CD14-positive monocyte (primary cell): ENCODE data around the gene ANKRD52. TPM values are rescaled to one million over a fixed set of nuclear protein-coding genes. Genes with fewer than 3 reads are reported as not detected.

Experiments used
- DNase-seq, 3 donors: peaks; one replicate each; pipeline ENCODE4 v3.0.0-alpha.2; 2011 to 2022
- H2AFZ ChIP-seq: 2 replicates; pipeline ENCODE4 v1.6.0; 2012; ENCODE audit warnings: mild to moderate bottlenecking, low read depth, low read length, inconsistent platforms; ENCODE audit not compliant: insufficient read depth, poor library complexity, severe bottlenecking
- H3K27ac ChIP-seq, 2 donors: 1 replicate in 1 of 2; 2 replicates in 1 of 2; pipeline ENCODE4 v1.5.1; 2012 to 2013; ENCODE audit warnings: low read length in 2 of 2, control low read depth in 1 of 2, inconsistent platforms in 1 of 2, low read depth in 1 of 2, mild to moderate bottlenecking in 1 of 2
- H3K27me3 ChIP-seq, 2 donors: one replicate each; pipeline versions ENCODE4 v1.6.0 to v1.6.1; 2011 to 2013; ENCODE audit warnings: low read length in 2 of 2; ENCODE audit not compliant: control insufficient read depth in 2 of 2, insufficient read depth in 2 of 2
- H3K36me3 ChIP-seq, 2 donors: replicated peaks in 1 of 2; 1 replicate in 1 of 2; 2 replicates in 1 of 2; pipeline versions ENCODE4 v1.5.1 to v1.6.1; 2012 to 2013; ENCODE audit warnings: low read length in 2 of 2, control low read depth in 1 of 2, inconsistent platforms in 1 of 2, mild to moderate bottlenecking in 1 of 2; ENCODE audit not compliant: insufficient read depth in 2 of 2, control insufficient read depth in 1 of 2
- H3K4me1 ChIP-seq, 2 donors: 1 replicate in 1 of 2; 2 replicates in 1 of 2; pipeline versions ENCODE4 v1.5.1 to v1.6.1; 2012 to 2013; ENCODE audit warnings: low read length in 2 of 2, control low read depth in 1 of 2, inconsistent platforms in 1 of 2, mild to moderate bottlenecking in 1 of 2, moderate library complexity in 1 of 2; ENCODE audit not compliant: insufficient read depth in 2 of 2, control insufficient read depth in 1 of 2
- H3K4me2 ChIP-seq: replicated peaks from 2 replicates; pipeline ENCODE3; 2012; ENCODE audit warnings: low read length, moderate library complexity, mild to moderate bottlenecking; ENCODE audit not compliant: poor library complexity, severe bottlenecking; ENCODE audit errors: extremely low read depth
- H3K4me3 ChIP-seq, 3 experiments: fragments of 200-600 bp in 1 of 3; sonication (generic) in 1 of 3; replicated peaks in 1 of 3; 1 replicate in 2 of 3; 2 replicates in 1 of 3; pipeline ENCODE4 v1.5.1; 2011 to 2013; ENCODE audit warnings: low read length in 3 of 3, mild to moderate bottlenecking in 3 of 3, control low read depth in 2 of 3, low read depth in 2 of 3, inconsistent platforms in 1 of 3, moderate library complexity in 1 of 3
- H3K79me2 ChIP-seq: 2 replicates; pipeline ENCODE4 v1.6.0; 2012; ENCODE audit warnings: mild to moderate bottlenecking, control low read depth, inconsistent platforms, low read length, moderate library complexity; ENCODE audit not compliant: insufficient read depth
- H3K9ac ChIP-seq: 2 replicates; pipeline ENCODE4 v1.6.0; 2017; ENCODE audit warnings: low read length, mild to moderate bottlenecking; ENCODE audit not compliant: insufficient read depth, poor library complexity, severe bottlenecking
- H3K9me3 ChIP-seq, 2 donors: replicated peaks in 1 of 2; 1 replicate in 1 of 2; 2 replicates in 1 of 2; pipeline versions ENCODE4 v1.5.1 to v1.6.1; 2012 to 2013; ENCODE audit warnings: low read length in 2 of 2, control low read depth in 1 of 2; ENCODE audit not compliant: control insufficient read depth in 1 of 2, insufficient read depth in 1 of 2
- H4K20me1 ChIP-seq: 2 replicates; pipeline ENCODE4 v1.6.0; 2012; ENCODE audit warnings: mild to moderate bottlenecking, low read length, control low read depth, moderate library complexity; ENCODE audit not compliant: insufficient read depth
- H3K27ac Mint-ChIP-seq, 7 donors: one replicate each; pipeline ENCODE4 v1.8.0; 2020; ENCODE audit warnings: mild to moderate bottlenecking in 7 of 7, mixed read lengths in 7 of 7, moderate library complexity in 6 of 7, inconsistent platforms in 2 of 7
- H3K27me3 Mint-ChIP-seq, 3 donors: one replicate each; pipeline ENCODE4 v1.8.0; 2021 to 2022; ENCODE audit warnings: low read depth in 3 of 3, mild to moderate bottlenecking in 3 of 3, mixed read lengths in 3 of 3, moderate library complexity in 3 of 3, inconsistent platforms in 1 of 3
- H3K36me3 Mint-ChIP-seq, 2 donors: one replicate each; pipeline ENCODE4 v1.8.0; 2020; ENCODE audit warnings: mixed read lengths in 2 of 2, inconsistent platforms in 1 of 2, mild to moderate bottlenecking in 1 of 2
- H3K4me1 Mint-ChIP-seq: one replicate; pipeline ENCODE4 v1.8.0; 2020; ENCODE audit warnings: mild to moderate bottlenecking, mixed read lengths
- H3K4me3 Mint-ChIP-seq, 2 donors: one replicate each; pipeline ENCODE4 v1.8.0; 2020; ENCODE audit warnings: mild to moderate bottlenecking in 2 of 2, mixed read lengths in 2 of 2, moderate library complexity in 1 of 2
- H3K9me3 Mint-ChIP-seq, 7 donors: one replicate each; pipeline ENCODE4 v1.8.0; 2020 to 2022; ENCODE audit warnings: mixed read lengths in 7 of 7, mild to moderate bottlenecking in 6 of 7, moderate library complexity in 6 of 7, inconsistent platforms in 2 of 7
- WGBS: methylation state at CpG from one replicate; pipeline ENCODE4 v1.1.5; 2013; ENCODE audit warnings: missing lambda C conversion rate; ENCODE audit not compliant: insufficient coverage; 5-methylcytosine and 5-hydroxymethylcytosine counted together
- intact Hi-C, 2 donors: fragments of 100-400 bp; cut with micrococcal nuclease; formaldehyde crosslinking; loops; one replicate each; pipeline versions ENCODE4 v1.15.0 to v1.15.1; 2023
- polyA plus RNA-seq, 3 donors: library from polyadenylated mRNA; depleted of rRNA in 1 of 3; unstranded in 2 of 3; stranded (reverse) in 1 of 3; fragments of 300-500 nt in 2 of 3; fragments of >200 nt in 1 of 3; fragmentation: Illumina TruSeq in 2 of 3; gene quantifications; 1 replicate in 2 of 3; 2 replicates in 1 of 3; pipeline ENCODE4 v1.2.3, GENCODE V29; 2012 to 2021
- TF ChIP-seq, protein P1 (sequence below): fragments of 200-600 bp; IDR thresholded peaks from one replicate; pipeline ENCODE4 v1.8.0; 2022; ENCODE audit warnings: antibody characterized with exemption, mild to moderate bottlenecking

Gene ANKRD52
- polyA plus RNA-seq, 3 donors, result 1.5 to 12.4 (median 2.4) TPM

- H3K4me1 Mint-ChIP-seq, result peaks cover 26% of the 10 kb centered on the region
- no peaks in the 10 kb centered on the region for H3K27me3 Mint-ChIP-seq
- H3K79me2 ChIP-seq, result peaks cover 11% of the 10 kb centered on the region
- H3K4me3 Mint-ChIP-seq, result no peak overlapping the region
- intact Hi-C loops, result loop anchor here (10.0 kb wide), 2 partner anchors 62 to 272 kb away; partner anchors contain the start of genes SPRYD4 (in 2 of the 2) and ANKRD52 (in 1 of the 2)
- peak; percentile 70 to 87 (median 79) for DNase-seq
- H3K4me2 ChIP-seq, result no peak overlapping the region
- H3K27ac Mint-ChIP-seq, result peak overlapping the region in 5 of 7 donors; percentile 6 to 78 (median 29)
- no peaks in the 10 kb centered on the region for H3K9me3 Mint-ChIP-seq
- H3K27ac ChIP-seq, result no peak overlapping the region
- H3K4me3 ChIP-seq, result no peak overlapping the region
- H3K9ac ChIP-seq, result no peak overlapping the region
- no peaks in the 10 kb centered on the region for H3K36me3 ChIP-seq
- no peaks in the 10 kb centered on the region for H3K27me3 ChIP-seq
- TF ChIP-seq, protein P1, sequence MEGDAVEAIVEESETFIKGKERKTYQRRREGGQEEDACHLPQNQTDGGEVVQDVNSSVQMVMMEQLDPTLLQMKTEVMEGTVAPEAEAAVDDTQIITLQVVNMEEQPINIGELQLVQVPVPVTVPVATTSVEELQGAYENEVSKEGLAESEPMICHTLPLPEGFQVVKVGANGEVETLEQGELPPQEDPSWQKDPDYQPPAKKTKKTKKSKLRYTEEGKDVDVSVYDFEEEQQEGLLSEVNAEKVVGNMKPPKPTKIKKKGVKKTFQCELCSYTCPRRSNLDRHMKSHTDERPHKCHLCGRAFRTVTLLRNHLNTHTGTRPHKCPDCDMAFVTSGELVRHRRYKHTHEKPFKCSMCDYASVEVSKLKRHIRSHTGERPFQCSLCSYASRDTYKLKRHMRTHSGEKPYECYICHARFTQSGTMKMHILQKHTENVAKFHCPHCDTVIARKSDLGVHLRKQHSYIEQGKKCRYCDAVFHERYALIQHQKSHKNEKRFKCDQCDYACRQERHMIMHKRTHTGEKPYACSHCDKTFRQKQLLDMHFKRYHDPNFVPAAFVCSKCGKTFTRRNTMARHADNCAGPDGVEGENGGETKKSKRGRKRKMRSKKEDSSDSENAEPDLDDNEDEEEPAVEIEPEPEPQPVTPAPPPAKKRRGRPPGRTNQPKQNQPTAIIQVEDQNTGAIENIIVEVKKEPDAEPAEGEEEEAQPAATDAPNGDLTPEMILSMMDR, result peak; percentile 78
- H3K4me1 ChIP-seq, result peaks cover 18 to 22% of the 10 kb centered on the region in 2 donors
- peaks cover 1% of the 10 kb centered on the region for H4K20me1 ChIP-seq
- WGBS, result 80% methylated on average over 1 of the region's 1 CpG
- H3K9me3 ChIP-seq, result no peaks in the 10 kb centered on the region
- H2AFZ ChIP-seq, result peak overlapping the region; percentile 88
- H3K36me3 Mint-ChIP-seq, result no peaks in the 10 kb centered on the region
Measured at GRCh38 chr12:56193025-56193578, 65.1 kb downstream of the ANKRD52 start.

DNA sequence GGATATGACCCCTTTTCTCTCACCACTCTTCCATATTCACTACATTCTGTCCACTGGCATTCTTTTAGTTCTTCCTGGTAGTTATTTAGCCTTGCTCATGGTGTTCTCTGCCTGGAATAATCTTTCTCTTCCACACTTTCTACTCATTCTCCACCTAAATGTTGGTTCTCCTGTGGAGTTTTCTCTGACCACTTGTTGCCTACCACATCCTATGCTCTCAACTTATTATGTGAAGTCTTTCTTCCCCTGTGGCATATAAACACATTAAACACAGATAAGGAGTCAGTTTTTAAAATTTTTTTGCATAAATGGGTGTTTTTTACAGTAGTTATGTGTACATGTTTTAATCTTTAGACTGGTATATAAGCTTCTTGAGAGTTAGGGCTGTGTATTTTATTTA, 65.6 kb downstream of the ANKRD52 start:
- Mint-ChIP-seq H3K4me1 (peaks cover 32% of the 10 kb centered on the region), H3K27me3 (no peaks in the 10 kb centered on the region), H3K9me3 (no peaks in the 10 kb centered on the region), H3K4me3 (no peak overlapping the region), H3K36me3 (no peaks in the 10 kb centered on the region), H3K27ac (no peak overlapping the region)
- H3K27ac ChIP-seq, result no peak overlapping the region
- H3K79me2 ChIP-seq, result peaks cover 16% of the 10 kb centered on the region
- no peaks in the 10 kb centered on the region for H3K36me3 ChIP-seq
- no peak overlapping the region for H3K9ac ChIP-seq
- H2AFZ ChIP-seq, result peak overlapping the region; percentile 18
- H3K27me3 ChIP-seq, result no peaks in the 10 kb centered on the region
- no peaks in the 10 kb centered on the region for H3K9me3 ChIP-seq
- intact Hi-C loops, result loop anchor here (10.0 kb wide), 2 partner anchors 62 to 272 kb away; partner anchors contain the start of genes SPRYD4 (in 2 of the 2) and ANKRD52 (in 1 of the 2)
- DNase-seq, result no peak
- H3K4me2 ChIP-seq, result no peak overlapping the region
- H4K20me1 ChIP-seq, result peaks cover 6% of the 10 kb centered on the region
- peaks cover 23 to 27% of the 10 kb centered on the region in 2 donors for H3K4me1 ChIP-seq
- H3K4me3 ChIP-seq, result no peak overlapping the region
- TF ChIP-seq, protein P1, result no peak
